ENCODE measurements around the gene AP3S1.

DNA sequence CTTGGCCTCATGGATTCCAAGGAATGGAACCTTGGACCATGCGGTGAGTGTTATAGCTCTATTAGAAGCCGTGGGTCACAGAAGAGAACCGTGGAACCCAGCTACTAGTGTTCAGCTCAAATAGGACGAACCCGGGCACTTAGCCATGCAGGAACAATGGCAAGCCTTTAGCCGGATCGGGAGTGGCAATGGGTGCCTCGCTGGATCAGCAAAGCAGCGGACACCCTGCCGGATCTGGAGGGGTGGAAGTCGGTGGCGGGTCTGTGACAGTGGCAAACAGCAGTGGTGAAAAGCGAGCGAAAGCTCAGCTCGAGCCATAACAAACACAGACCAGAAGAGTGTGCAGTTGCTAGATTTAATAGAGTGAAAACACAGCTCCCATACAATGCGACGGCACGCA, 22.9 kb upstream of the AP3S1 start:
- TF ChIP-seq, protein P1, sequence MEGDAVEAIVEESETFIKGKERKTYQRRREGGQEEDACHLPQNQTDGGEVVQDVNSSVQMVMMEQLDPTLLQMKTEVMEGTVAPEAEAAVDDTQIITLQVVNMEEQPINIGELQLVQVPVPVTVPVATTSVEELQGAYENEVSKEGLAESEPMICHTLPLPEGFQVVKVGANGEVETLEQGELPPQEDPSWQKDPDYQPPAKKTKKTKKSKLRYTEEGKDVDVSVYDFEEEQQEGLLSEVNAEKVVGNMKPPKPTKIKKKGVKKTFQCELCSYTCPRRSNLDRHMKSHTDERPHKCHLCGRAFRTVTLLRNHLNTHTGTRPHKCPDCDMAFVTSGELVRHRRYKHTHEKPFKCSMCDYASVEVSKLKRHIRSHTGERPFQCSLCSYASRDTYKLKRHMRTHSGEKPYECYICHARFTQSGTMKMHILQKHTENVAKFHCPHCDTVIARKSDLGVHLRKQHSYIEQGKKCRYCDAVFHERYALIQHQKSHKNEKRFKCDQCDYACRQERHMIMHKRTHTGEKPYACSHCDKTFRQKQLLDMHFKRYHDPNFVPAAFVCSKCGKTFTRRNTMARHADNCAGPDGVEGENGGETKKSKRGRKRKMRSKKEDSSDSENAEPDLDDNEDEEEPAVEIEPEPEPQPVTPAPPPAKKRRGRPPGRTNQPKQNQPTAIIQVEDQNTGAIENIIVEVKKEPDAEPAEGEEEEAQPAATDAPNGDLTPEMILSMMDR (IDR thresholded peaks at IDR 0.05), result no peak
- no peak for TF ChIP-seq POLR2A (IDR thresholded peaks at IDR 0.05)
